ENCODE data around the gene CDKAL1.

DNA sequence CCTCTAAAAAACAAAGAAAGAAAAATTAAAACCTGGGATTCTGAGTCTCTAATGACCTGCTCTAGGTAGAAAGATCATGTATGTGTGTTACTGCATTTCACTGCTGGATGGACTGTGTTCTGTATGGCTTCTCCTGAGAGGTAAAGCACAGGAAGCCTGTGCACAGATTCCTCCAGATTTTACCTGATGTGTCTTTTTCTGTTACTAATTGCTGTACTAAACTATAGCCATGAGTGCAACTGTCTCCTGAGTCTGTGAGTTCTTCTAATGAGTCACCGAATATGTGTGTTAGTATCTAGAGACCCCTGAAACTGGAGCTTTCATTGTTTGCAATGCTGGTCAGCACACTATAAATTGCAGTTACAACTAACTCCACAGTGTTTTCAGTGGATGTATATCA lies 270.8 kb downstream of the CDKAL1 start:
- no peak for TF ChIP-seq POLR2A (IDR thresholded peaks at IDR 0.05)
- TF ChIP-seq, protein P1, sequence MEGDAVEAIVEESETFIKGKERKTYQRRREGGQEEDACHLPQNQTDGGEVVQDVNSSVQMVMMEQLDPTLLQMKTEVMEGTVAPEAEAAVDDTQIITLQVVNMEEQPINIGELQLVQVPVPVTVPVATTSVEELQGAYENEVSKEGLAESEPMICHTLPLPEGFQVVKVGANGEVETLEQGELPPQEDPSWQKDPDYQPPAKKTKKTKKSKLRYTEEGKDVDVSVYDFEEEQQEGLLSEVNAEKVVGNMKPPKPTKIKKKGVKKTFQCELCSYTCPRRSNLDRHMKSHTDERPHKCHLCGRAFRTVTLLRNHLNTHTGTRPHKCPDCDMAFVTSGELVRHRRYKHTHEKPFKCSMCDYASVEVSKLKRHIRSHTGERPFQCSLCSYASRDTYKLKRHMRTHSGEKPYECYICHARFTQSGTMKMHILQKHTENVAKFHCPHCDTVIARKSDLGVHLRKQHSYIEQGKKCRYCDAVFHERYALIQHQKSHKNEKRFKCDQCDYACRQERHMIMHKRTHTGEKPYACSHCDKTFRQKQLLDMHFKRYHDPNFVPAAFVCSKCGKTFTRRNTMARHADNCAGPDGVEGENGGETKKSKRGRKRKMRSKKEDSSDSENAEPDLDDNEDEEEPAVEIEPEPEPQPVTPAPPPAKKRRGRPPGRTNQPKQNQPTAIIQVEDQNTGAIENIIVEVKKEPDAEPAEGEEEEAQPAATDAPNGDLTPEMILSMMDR (IDR thresholded peaks at IDR 0.05 in 8 of 11, conservative IDR thresholded peaks at IDR 0.05 in 3 of 11) = no peak
- TF ChIP-seq POLR2AphosphoS5 (IDR thresholded peaks at IDR 0.05) = no peak

Measured in spleen (tissue), 7 donors.